T-cell (primary cell): Measurements from ENCODE around the gene CD58. TPM values are rescaled to one million over a fixed set of nuclear protein-coding genes. Genes with fewer than 3 reads are reported as not detected.

Experiments
- ATAC-seq, 4 experiments: fragments of 200-7000 bp in 3 of 4; fragments of 150-1000 bp in 1 of 4; cut with Tn5 transposase; replicated peaks in 1 of 4; 1 replicate in 3 of 4; 2 replicates in 1 of 4; pipeline ENCODE4 v1.10.0; 2021; ENCODE audit warnings: moderate library complexity in 3 of 4, mild to moderate bottlenecking in 2 of 4, moderate number of reproducible peaks in 1 of 4
- CTCF ChIA-PET, 2 donors: fragments of 300-600 bp; sonication (Branson Sonifier 250); formaldehyde crosslinking; loops; one replicate each; lab custom pipeline; 2022; ENCODE audit warnings: antibody characterized with exemption in 2 of 2; lab: Charles Lee
- POLR2A ChIA-PET, 2 donors: fragments of 300-600 bp; sonication (Branson Sonifier 250); formaldehyde crosslinking; loops; one replicate each; lab custom pipeline; 2022; ENCODE audit warnings: antibody characterized with exemption in 2 of 2; lab: Charles Lee
- DNase-seq, 35 experiments: peaks; one replicate each; pipeline versions ENCODE4 v3.0.0 to v3.0.0-alpha.2; 2013 to 2023
- H3K27ac ChIP-seq: one replicate; pipeline ENCODE4 v1.5.1; 2013; ENCODE audit warnings: low read length
- H3K27me3 ChIP-seq, 2 experiments: replicated peaks in 1 of 2; 1 replicate in 1 of 2; 2 replicates in 1 of 2; pipeline versions ENCODE4 v1.6.1 to v1.7.0; 2013; ENCODE audit warnings: low read length in 1 of 2, mixed read lengths in 1 of 2; ENCODE audit not compliant: control insufficient read depth in 2 of 2, insufficient read depth in 2 of 2; ENCODE audit errors: extremely low read depth in 1 of 2
- H3K36me3 ChIP-seq, 2 donors: 1 replicate in 1 of 2; 2 replicates in 1 of 2; pipeline versions ENCODE4 v1.6.1 to v1.7.0; 2013; ENCODE audit warnings: low read length in 1 of 2; ENCODE audit not compliant: control insufficient read depth in 2 of 2, insufficient read depth in 1 of 2; ENCODE audit errors: extremely low read depth in 1 of 2
- H3K4me1 ChIP-seq, 2 experiments: 1 replicate in 1 of 2; 2 replicates in 1 of 2; pipeline versions ENCODE4 v1.6.1 to v1.7.0; 2013; ENCODE audit warnings: low read length in 2 of 2, mixed read lengths in 1 of 2; ENCODE audit not compliant: insufficient read depth in 2 of 2, control insufficient read depth in 1 of 2; ENCODE audit errors: extremely low read depth in 1 of 2
- H3K4me3 ChIP-seq, 2 donors: 1 replicate in 1 of 2; 2 replicates in 1 of 2; pipeline versions ENCODE4 v1.5.1 to v1.7.0; 2013; ENCODE audit warnings: mild to moderate bottlenecking in 2 of 2, low read length in 1 of 2, moderate library complexity in 1 of 2; ENCODE audit not compliant: control insufficient read depth in 1 of 2; ENCODE audit errors: extremely low read depth in 1 of 2
- H3K9me3 ChIP-seq: 2 replicates; pipeline ENCODE4 v1.7.0; 2013
- H3K27ac Mint-ChIP-seq, 2 donors: one replicate each; pipeline ENCODE4 v1.8.0; 2020 to 2021; ENCODE audit warnings: mild to moderate bottlenecking in 2 of 2, mixed read lengths in 2 of 2
- H3K27me3 Mint-ChIP-seq, 2 donors: one replicate each; pipeline ENCODE4 v1.8.0; 2021 to 2022; ENCODE audit warnings: mixed read lengths in 2 of 2
- H3K36me3 Mint-ChIP-seq: one replicate; pipeline ENCODE4 v1.8.0; 2021; ENCODE audit warnings: mixed read lengths
- H3K4me1 Mint-ChIP-seq, 3 donors: one replicate each; pipeline ENCODE4 v1.8.0; 2020 to 2022; ENCODE audit warnings: mixed read lengths in 3 of 3, mild to moderate bottlenecking in 1 of 3
- H3K4me3 Mint-ChIP-seq, 3 donors: one replicate each; pipeline ENCODE4 v1.8.0; 2020 to 2022; ENCODE audit warnings: mild to moderate bottlenecking in 3 of 3, mixed read lengths in 3 of 3, moderate library complexity in 3 of 3
- H3K9me3 Mint-ChIP-seq, 3 donors: one replicate each; pipeline ENCODE4 v1.8.0; 2020 to 2022; ENCODE audit warnings: mixed read lengths in 3 of 3
- WGBS: methylation state at CpG from one replicate; pipeline ENCODE4 v1.1.5; 2013; ENCODE audit warnings: missing lambda C conversion rate; ENCODE audit not compliant: insufficient coverage; 5-methylcytosine and 5-hydroxymethylcytosine counted together
- total RNA-seq, 35 experiments: library from RNA in 6 of 35; stranded (reverse) in 6 of 35; fragments of 120-200 nt in 1 of 35; gene quantifications; one replicate each; pipeline versions ENCODE4 v1.2.1 to v1.2.4 and lab custom pipeline; 2013 to 2026

Gene CD58
- total RNA-seq, 5 donors from 2014 or later (not counting 1 experiment from before 2014, with no cell fraction given): 8.9 to 20.5 (median 16.9) TPM

DNA sequence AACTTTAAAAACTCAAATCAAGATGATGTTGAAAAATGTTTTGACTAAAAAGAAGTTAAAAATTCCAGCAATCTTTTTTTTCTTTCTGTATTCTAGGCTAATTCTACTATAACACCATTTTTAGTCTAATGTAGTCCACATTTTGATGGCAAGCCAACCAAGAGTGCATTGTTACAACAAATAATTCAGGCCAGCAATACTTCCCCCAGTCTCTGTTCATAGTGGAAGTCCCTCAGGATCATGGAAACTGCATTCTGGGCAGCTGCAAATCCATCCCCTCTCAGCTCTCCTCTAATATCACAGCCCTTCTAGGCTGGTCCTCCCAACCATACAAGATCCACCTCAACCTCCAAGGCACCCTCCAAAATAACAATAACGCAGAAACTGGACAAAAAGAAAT lies 7.8 kb upstream of the CD58 start:
- no peak overlapping the region for H3K27ac Mint-ChIP-seq
- peaks cover 0 to 10% (median 2%) of the 10 kb centered on the region in 3 donors for H3K4me1 Mint-ChIP-seq
- peaks cover 0 to 1% of the 10 kb centered on the region in 2 donors for H3K27me3 Mint-ChIP-seq
- DNase-seq: no peak
- H3K36me3 Mint-ChIP-seq: no peaks in the 10 kb centered on the region
- H3K4me1 ChIP-seq: no peaks in the 10 kb centered on the region
- no peaks in the 10 kb centered on the region for H3K36me3 ChIP-seq
- H3K9me3 Mint-ChIP-seq: no peaks in the 10 kb centered on the region
- no peaks in the 10 kb centered on the region for H3K27me3 ChIP-seq
- H3K4me3 ChIP-seq: no peak overlapping the region
- CTCF ChIA-PET: no interaction called here
- POLR2A ChIA-PET: no interaction called here
- no peak overlapping the region for H3K27ac ChIP-seq
- ATAC-seq: no peak
- no peaks in the 10 kb centered on the region for H3K9me3 ChIP-seq
- WGBS: no CpG with 5 or more reads among the region's 1 CpG
- H3K4me3 Mint-ChIP-seq: no peak overlapping the region

DNA sequence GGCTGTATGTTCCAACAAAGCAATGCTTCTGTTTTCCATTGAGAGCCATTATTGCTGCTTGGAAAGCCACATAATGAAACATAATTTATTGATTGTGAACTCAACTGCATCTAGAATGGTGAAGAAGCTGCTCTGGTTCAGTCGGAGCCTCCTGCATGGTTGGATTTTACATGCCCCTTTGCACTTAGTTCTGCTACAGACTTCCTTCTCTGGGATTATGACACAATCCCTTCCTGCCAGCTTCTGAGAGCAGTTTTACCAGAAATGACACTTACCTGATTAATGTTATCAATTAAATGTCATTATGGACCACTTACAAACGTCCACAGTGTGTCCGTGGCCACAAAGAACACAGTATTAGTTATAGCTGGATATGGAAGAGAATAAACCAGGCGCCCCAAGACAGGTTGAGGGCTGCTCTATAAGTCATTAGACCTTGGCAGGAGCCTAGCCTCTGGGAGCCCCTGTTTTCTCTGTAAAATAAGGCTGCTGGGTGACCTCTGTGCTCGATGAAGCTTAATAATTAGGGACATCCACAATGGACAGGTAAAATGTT lies 7.0 kb upstream of the CD58 start:
- no peak for ATAC-seq
- no peaks in the 10 kb centered on the region for H3K9me3 Mint-ChIP-seq
- no peaks in the 10 kb centered on the region for H3K36me3 ChIP-seq
- no peaks in the 10 kb centered on the region for H3K4me1 ChIP-seq
- no peak overlapping the region for H3K27ac Mint-ChIP-seq
- H3K36me3 Mint-ChIP-seq: no peaks in the 10 kb centered on the region
- ChIA-PET CTCF (interaction anchor here in 1 of 2 donors (1.4 kb wide), 1 partner anchor 73 kb away, joined by 4 read pairs; no protein-coding TSS in a partner anchor), POLR2A (no interaction called here)
- no peaks in the 10 kb centered on the region for H3K27me3 Mint-ChIP-seq
- H3K4me1 Mint-ChIP-seq: peaks cover 0 to 10% (median 2%) of the 10 kb centered on the region in 3 donors
- DNase-seq: no peak
- H3K9me3 ChIP-seq: no peaks in the 10 kb centered on the region
- H3K27ac ChIP-seq: no peak overlapping the region
- 85% methylated on average over 4 of the region's 5 CpGs for WGBS
- H3K4me3 Mint-ChIP-seq: no peak overlapping the region
- no peak overlapping the region for H3K4me3 ChIP-seq
- H3K27me3 ChIP-seq: no peaks in the 10 kb centered on the region

DNA sequence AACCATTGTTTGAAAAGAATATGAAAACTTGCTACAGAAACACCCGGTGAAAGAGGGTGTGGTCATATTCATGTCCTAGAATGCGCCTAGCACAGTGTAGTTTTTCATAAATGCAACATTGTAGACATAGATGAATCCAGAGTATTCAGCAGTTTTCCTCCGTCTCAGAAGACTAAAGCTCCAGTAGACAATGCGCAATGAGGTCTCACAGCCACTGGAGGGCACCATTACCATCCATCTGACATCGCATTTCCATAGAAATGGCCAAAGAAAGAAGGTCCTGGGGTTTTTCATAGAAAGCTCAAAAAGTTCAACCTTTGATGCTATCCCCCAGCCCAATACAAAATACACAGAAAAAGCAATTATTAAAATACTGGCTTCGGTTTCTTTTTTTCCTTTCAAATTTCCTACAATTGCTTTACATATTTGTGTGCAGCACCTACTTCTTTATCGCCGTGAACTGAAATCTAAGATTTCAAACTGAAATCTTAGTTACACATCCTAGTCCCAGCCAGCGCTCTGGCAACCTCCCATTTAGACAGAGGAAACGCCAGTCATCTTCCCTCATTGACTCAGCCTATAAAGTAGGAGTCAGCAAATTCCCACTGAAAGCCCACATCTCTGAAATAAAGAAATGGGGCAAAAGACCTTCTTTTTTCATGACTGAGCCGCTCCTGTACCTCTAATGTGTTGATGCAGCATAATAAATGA lies 3.9 kb upstream of the CD58 start:
- Histone ChIP-seq H3K4me3 (no peak overlapping the region), H3K4me1 (peaks cover 0 to 13% of the 10 kb centered on the region in 2 experiments), H3K9me3 (no peaks in the 10 kb centered on the region), H3K27ac (no peak overlapping the region), H3K27me3 (no peaks in the 10 kb centered on the region), H3K36me3 (no peaks in the 10 kb centered on the region)
- Mint-ChIP-seq H3K27me3 (no peaks in the 10 kb centered on the region), H3K27ac (no peak overlapping the region), H3K4me1 (peaks cover 16 to 25% (median 17%) of the 10 kb centered on the region in 3 donors), H3K4me3 (no peak overlapping the region), H3K9me3 (no peaks in the 10 kb centered on the region), H3K36me3 (no peaks in the 10 kb centered on the region)
- ChIA-PET POLR2A (interaction anchor here in 1 of 2 donors (0.6 to 0.8 kb wide), 2 partner anchors 88 to 228 kb away, joined by 3 to 8 read pairs; no protein-coding TSS in a partner anchor), CTCF (interaction anchor here (0.7 to 1.5 kb wide), 11 partner anchors 15 to 554 kb away, joined by 3 to 11 read pairs (median 3); partner anchors contain the start of gene TTF2 (in 1 of the 2))
- ATAC-seq (no peak), DNase-seq (peak in 29 of 35 experiments; percentile 6 to 81 (median 38))
- 24% methylated on average over 3 of the region's 11 CpGs for WGBS

DNA sequence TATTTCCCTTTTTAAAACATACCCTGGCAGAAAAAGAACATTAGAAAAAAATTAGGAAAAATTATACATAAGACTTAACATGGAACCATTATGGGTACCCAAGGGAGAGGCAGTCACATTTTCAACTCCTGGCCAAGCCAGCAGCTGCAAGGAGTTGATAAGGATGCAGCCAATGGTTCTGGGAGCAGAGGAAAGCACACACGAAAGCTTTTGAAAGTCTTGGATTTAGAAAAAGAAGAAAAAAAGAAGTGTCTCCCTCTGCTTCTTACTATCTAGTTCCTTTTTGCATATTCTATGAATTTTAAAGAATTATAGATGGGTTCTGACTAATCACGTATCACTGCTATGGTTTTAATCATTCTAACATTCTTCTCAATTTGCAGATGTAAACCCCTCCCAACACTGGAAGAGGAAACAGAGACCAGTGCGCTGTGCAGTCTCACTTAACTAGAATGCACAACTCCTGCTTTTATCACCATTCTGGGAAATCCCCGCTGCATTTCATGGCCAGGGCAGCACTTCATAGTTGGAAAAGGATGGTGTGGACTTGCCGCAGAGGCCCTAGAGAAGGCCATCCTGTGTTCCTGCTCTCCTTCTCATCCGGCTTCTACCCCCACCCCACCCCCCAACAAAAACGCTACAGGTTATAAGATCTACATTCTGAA lies 2.7 kb upstream of the CD58 start:
- H3K27ac ChIP-seq: no peak overlapping the region
- Mint-ChIP-seq H3K4me1 (peaks cover 26 to 37% (median 29%) of the 10 kb centered on the region in 3 donors), H3K27me3 (no peaks in the 10 kb centered on the region), H3K27ac (no peak overlapping the region), H3K9me3 (no peaks in the 10 kb centered on the region), H3K36me3 (no peaks in the 10 kb centered on the region), H3K4me3 (no peak overlapping the region)
- no CpG with 5 or more reads among the region's 7 CpGs for WGBS
- ATAC-seq (no peak), DNase-seq (no peak)
- H3K4me1 ChIP-seq: peaks cover 0 to 25% of the 10 kb centered on the region in 2 experiments
- H3K4me3 ChIP-seq: no peak overlapping the region
- H3K36me3 ChIP-seq: no peaks in the 10 kb centered on the region
- CTCF ChIA-PET: interaction anchor here in 1 of 2 donors (0.9 to 1.5 kb wide), 4 partner anchors 22 to 91 kb away, joined by 3 to 11 read pairs (median 4); no protein-coding TSS in a partner anchor
- POLR2A ChIA-PET: no interaction called here
- H3K9me3 ChIP-seq: no peaks in the 10 kb centered on the region
- no peaks in the 10 kb centered on the region for H3K27me3 ChIP-seq

DNA sequence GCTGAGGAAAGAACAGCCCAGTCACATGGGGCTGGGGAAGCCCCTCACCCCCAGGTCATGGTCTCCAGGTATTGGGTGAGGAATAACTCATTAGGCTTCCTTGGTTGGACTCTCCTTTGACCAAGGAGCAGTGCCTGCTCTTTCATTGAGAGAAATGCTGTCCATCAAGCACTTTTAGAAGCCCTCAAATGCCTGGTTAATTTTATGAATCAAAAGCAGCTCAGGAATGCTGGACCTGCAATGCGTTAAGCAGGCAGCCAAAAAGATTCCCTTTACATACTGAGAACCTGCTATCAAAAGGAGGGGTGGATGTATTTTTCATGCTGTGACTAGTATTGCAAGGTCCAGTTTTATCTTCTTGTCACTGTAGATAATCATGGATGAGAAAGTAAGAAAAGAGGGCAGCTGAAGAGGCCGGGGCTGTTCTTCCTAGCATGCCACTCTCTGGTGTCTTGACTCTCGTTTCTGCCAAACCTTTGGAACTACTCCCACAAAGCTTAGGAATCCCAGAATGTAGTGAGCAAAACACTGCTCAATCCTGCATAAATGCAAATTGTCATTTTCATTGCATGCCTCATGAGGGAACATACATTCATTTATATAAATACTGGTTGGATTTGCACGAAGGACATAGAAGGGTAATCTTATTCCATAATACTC lies 2.1 kb upstream of the CD58 start:
- Mint-ChIP-seq H3K27ac (peak overlapping the region in 1 of 2 donors; percentile 17), H3K4me1 (peaks cover 29 to 44% (median 36%) of the 10 kb centered on the region in 3 donors), H3K27me3 (no peaks in the 10 kb centered on the region), H3K36me3 (no peaks in the 10 kb centered on the region), H3K4me3 (peak overlapping the region in 1 of 3 donors; percentile 85), H3K9me3 (no peaks in the 10 kb centered on the region)
- ATAC-seq (no peak), DNase-seq (no peak)
- ChIA-PET POLR2A (no interaction called here), CTCF (interaction anchor here (0.6 to 1.1 kb wide), 6 partner anchors 16 to 1044 kb away, joined by 3 to 4 read pairs (median 3); no protein-coding TSS in a partner anchor)
- H3K9me3 ChIP-seq: no peaks in the 10 kb centered on the region
- peaks cover 0 to 27% of the 10 kb centered on the region in 2 experiments for H3K4me1 ChIP-seq
- H3K27ac ChIP-seq: no peak overlapping the region
- no peak overlapping the region for H3K4me3 ChIP-seq
- H3K36me3 ChIP-seq: no peaks in the 10 kb centered on the region
- H3K27me3 ChIP-seq: no peaks in the 10 kb centered on the region
- WGBS: 100% methylated on average over 1 of the region's 4 CpGs

DNA sequence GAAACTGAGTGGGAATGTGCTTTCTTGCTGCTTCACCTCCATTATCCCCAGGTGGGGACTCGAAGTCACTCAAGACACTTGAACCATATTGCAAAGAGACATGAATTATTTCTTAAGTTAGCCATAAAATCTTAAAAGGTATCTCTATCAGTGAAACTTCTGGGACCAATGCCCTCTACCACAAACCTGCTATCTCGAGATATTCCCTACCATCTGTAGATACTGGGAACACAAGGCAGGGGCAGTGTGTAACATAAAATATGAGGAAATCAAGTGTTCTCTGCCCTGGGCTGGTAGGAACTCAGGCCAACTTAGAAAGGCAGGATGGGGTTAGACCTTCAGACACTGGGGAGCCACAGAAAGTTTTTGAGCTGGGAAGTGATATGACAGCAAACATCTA lies 1.3 kb upstream of the CD58 start:
- Mint-ChIP-seq H3K9me3 (no peaks in the 10 kb centered on the region), H3K36me3 (no peaks in the 10 kb centered on the region), H3K27ac (peak overlapping the region; percentile 29 to 85), H3K4me3 (peak overlapping the region; percentile 85 to 95 (median 91)), H3K27me3 (no peaks in the 10 kb centered on the region), H3K4me1 (peaks cover 29 to 48% (median 39%) of the 10 kb centered on the region in 3 donors)
- WGBS: no CpG with 5 or more reads among the region's 2 CpGs
- Histone ChIP-seq H3K4me3 (no peak overlapping the region), H3K27me3 (no peaks in the 10 kb centered on the region), H3K4me1 (peaks cover 0 to 31% of the 10 kb centered on the region in 2 experiments), H3K9me3 (no peaks in the 10 kb centered on the region), H3K36me3 (no peaks in the 10 kb centered on the region), H3K27ac (no peak overlapping the region)
- DNase-seq (no peak), ATAC-seq (no peak)
- CTCF ChIA-PET: interaction anchor here (0.7 to 1.1 kb wide), 3 partner anchors 15 to 73 kb away, joined by 3 read pairs; no protein-coding TSS in a partner anchor
- POLR2A ChIA-PET: no interaction called here
